Adipocyte (in vitro differentiated cells): ENCODE measurements around the gene TBC1D3I.
"Not testable (repeated sequence)": the region's sequence is repeated elsewhere in the genome, so short reads cannot be mapped to it uniquely, and the experiment has no call there.

Source experiments
- DNase-seq: peaks from one replicate; pipeline ENCODE4 v3.0.0-alpha.2; 2015; ENCODE audit warnings: low read depth
- H3K27me3 ChIP-seq: replicated peaks from 2 replicates; pipeline ENCODE4 v1.7.0; 2013; ENCODE audit warnings: mild to moderate bottlenecking, low read length, moderate library complexity; ENCODE audit not compliant: control insufficient read depth, insufficient read depth
- H3K36me3 ChIP-seq: 2 replicates; pipeline ENCODE4 v1.7.0; 2013; ENCODE audit warnings: low read length, mild to moderate bottlenecking, moderate library complexity; ENCODE audit not compliant: control insufficient read depth, insufficient read depth, severe bottlenecking
- H3K4me1 ChIP-seq: 2 replicates; pipeline ENCODE4 v1.7.0; 2013; ENCODE audit warnings: mild to moderate bottlenecking, low read length, moderate library complexity; ENCODE audit not compliant: control insufficient read depth, insufficient read depth
- H3K4me3 ChIP-seq: 2 replicates; pipeline ENCODE4 v1.7.0; 2013; ENCODE audit warnings: mild to moderate bottlenecking, low read length, moderate library complexity
- H3K9ac ChIP-seq: 2 replicates; pipeline ENCODE4 v1.7.0; 2013; ENCODE audit warnings: mild to moderate bottlenecking, low read length, moderate library complexity
- H3K9me3 ChIP-seq: 2 replicates; pipeline ENCODE4 v1.7.0; 2013; ENCODE audit warnings: mild to moderate bottlenecking, low read length, moderate library complexity; ENCODE audit not compliant: control insufficient read depth

The TBC1D3I gene

DNA sequence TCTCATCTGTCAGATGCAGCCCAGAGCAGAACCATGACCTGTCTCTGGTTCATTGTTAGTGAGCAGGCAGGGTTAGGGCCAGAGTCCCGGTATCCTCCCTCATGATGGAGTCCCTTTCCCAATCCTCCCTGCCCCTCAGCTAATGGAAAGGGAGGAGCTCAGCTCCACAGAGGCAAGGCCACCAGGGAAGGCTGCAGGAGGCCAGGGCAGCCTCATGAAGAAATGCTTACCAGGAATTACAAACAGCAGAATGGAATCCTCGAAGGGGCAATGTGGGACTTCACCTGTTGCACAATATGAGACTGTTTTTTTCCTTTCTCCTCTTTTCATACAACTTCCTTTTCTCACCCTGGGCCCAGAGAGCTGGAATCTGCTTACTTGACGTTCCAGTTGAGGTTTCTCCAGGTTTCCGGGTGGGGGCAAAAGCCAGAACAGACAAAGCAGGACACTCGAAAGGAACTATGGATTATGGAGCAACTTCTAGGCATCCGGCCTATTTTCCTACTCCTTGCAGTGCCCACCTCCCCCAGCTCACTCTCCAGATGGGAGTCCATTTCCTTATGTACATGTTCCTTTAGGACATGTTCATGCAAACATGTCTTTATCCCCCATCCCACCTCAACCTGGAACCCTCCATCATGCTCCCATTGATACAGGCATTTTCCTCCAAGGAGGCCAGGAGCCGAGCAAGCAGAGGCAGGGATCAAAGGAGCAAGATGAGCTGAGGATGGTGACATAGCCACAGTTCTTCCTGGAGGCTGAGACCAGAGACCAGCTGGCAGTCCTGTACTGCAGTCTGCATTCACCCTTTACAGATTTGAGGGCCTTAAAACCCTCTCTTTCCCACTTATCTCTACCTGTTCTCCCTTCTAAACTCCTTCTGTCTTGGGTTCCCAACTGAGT, 48.7 kb downstream of the TBC1D3I start:
- not testable (repeated sequence) for H3K4me3 ChIP-seq, DNase-seq, H3K9me3 ChIP-seq, H3K4me1 ChIP-seq, H3K36me3 ChIP-seq, H3K9ac ChIP-seq, H3K27me3 ChIP-seq

- no peak for DNase-seq
- Histone ChIP-seq H3K36me3 (no peaks in the 10 kb centered on the region), H3K4me3 (no peak overlapping the region), H3K9me3 (no peaks in the 10 kb centered on the region), H3K4me1 (no peaks in the 10 kb centered on the region), H3K9ac (no peak overlapping the region), H3K27me3 (no peaks in the 10 kb centered on the region)
These were observed 49.5 kb downstream of the TBC1D3I start for GRCh38 chr17:36214918-36215317.

DNA sequence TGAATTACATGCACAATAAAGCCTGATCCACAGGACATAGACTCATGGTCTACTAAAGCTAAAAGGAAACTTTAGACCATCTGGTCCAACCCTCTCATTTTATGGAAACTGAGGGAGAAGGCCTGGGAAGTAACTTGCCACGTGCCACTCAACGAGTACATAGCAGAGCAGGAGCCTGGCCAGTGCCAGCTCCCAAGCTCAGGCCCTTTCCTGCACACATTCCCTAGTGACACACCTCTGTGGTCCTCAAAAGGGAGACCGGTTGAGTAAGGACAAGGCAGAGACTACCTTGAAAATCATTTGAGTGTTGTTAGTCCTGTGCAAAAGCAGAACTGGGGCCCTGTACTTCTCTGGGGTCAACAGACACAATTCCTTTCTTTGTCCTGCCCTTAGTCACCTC, 50.7 kb downstream of the TBC1D3I start:
- Histone ChIP-seq H3K4me1 (no peaks in the 10 kb centered on the region), H3K9me3 (no peaks in the 10 kb centered on the region), H3K27me3 (no peaks in the 10 kb centered on the region), H3K36me3 (no peaks in the 10 kb centered on the region), H3K4me3 (no peak overlapping the region), H3K9ac (no peak overlapping the region)
- DNase-seq, result no peak

DNA sequence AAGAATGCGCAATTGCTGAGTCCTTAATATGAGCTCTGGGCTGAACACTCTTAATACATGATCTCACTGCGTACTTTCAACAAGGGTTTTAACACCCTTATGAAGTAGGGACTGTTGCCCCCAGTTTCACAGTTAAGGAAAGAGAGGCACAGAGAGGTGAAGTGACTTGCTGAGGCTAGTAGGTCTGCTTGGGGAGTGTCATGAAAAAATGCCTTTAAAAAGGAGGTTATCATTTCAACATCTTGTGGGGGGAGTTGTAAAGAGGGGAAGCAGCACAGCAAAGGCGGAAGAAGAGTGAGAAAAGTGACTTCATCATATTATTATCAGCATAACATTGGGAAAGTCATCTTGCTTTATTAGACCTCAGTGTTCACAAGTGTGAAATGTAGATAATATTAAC, 51.4 kb downstream of the TBC1D3I start:
- DNase-seq, result no peak
- H3K36me3 ChIP-seq, result no peaks in the 10 kb centered on the region
- no peaks in the 10 kb centered on the region for H3K27me3 ChIP-seq
- no peak overlapping the region for H3K4me3 ChIP-seq
- no peaks in the 10 kb centered on the region for H3K9me3 ChIP-seq
- H3K9ac ChIP-seq, result no peak overlapping the region
- no peaks in the 10 kb centered on the region for H3K4me1 ChIP-seq

DNA sequence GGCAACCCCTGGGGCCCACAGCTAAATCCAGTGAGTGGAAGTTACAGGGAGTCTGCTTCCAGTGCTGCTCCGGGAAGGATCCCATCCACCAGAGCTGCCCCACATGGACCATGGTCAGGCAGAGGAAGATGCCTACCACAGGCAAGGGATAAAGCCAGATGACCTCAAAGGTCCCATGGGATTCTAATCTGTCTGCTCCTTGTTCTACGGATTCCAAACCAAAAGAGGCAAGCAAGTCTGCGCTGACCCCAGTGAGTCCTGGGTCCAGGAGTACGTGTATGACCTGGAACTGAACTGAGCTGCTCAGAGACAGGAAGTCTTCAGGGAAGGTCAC, 52.1 kb downstream of the TBC1D3I start:
- no peak for DNase-seq
- H3K4me3 ChIP-seq, result no peak overlapping the region
- H3K4me1 ChIP-seq, result no peaks in the 10 kb centered on the region
- no peaks in the 10 kb centered on the region for H3K27me3 ChIP-seq
- H3K36me3 ChIP-seq, result no peaks in the 10 kb centered on the region
- H3K9me3 ChIP-seq, result no peaks in the 10 kb centered on the region
- H3K9ac ChIP-seq, result no peak overlapping the region

GRCh38 chr17:36211484-36212271, 52.7 kb downstream of the TBC1D3I start:
- H3K36me3 ChIP-seq, H3K9ac ChIP-seq, H3K4me1 ChIP-seq, H3K4me3 ChIP-seq, DNase-seq, H3K9me3 ChIP-seq, H3K27me3 ChIP-seq: not testable (repeated sequence)

GRCh38 chr17:36210439-36211211, 53.7 kb downstream of the TBC1D3I start, which contains the start of gene CCL4L2:
TSS of gene CCL4L2 (plus strand) at chr17:36211063.
- H3K4me3 ChIP-seq, H3K36me3 ChIP-seq, DNase-seq, H3K9ac ChIP-seq, H3K27me3 ChIP-seq, H3K9me3 ChIP-seq, H3K4me1 ChIP-seq: not testable (repeated sequence)

DNA sequence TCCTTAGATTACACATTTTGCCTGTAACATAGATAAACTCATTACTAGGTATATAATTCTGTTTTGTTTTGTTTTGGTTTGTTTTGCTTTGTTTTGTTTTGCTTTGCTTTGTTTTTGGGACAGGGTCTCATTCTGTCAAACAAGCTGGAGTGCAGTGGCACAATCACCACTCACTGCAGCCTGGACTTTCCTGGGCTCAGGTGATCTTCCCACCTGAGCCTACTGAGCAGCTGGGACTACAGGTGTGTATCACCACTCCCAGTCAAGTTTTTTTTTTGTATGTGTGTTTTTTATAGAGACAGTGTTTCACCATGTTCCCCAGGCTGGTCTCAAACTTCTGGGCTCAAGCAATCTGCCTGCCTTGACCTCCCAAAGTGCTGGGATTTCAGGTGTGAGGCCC, 54.8 kb downstream of the TBC1D3I start:
- DNase-seq, result no peak
- H3K27me3 ChIP-seq, result no peaks in the 10 kb centered on the region

GRCh38 chr17:36207383-36207782, 57.0 kb downstream of the TBC1D3I start:
- not testable (repeated sequence) for H3K4me1 ChIP-seq, DNase-seq, H3K9me3 ChIP-seq, H3K36me3 ChIP-seq, H3K4me3 ChIP-seq, H3K27me3 ChIP-seq, H3K9ac ChIP-seq

More for the DNA sequence above, 54.8 kb downstream of the TBC1D3I start:
- H3K36me3 ChIP-seq, result no peaks in the 10 kb centered on the region
- H3K9me3 ChIP-seq, result no peaks in the 10 kb centered on the region
- H3K4me3 ChIP-seq, result no peak overlapping the region
- H3K9ac ChIP-seq, result no peak overlapping the region
- H3K4me1 ChIP-seq, result no peaks in the 10 kb centered on the region

DNA sequence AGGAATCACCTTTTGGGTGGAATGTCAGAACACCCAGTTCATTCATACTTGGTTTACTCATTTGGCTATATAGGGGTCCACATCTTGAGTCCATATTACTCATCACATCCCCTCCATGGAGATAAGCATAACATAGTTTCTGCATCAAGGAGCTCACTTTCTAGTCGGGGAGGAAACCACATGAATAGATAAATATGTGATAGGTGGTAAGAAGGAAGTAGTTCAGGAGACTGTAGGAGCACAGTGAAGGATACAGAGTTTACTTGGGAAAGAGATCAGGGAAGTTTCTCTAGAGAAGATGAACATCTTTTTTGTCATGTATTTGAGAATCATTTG, 57.9 kb downstream of the TBC1D3I start:
- H3K4me3 ChIP-seq, H3K4me1 ChIP-seq, H3K9ac ChIP-seq, DNase-seq, H3K36me3 ChIP-seq, H3K27me3 ChIP-seq, H3K9me3 ChIP-seq: not testable (repeated sequence)
